WI38 (cell line): ENCODE measurements around the gene PLXND1.

Experiments
- H3K4me3 ChIP-seq: 2 replicates; pipeline ENCODE4 v1.5.1; 2011; ENCODE audit warnings: low read depth, mild to moderate bottlenecking, control low read depth, low read length
- CTCF ChIP-seq: IDR thresholded peaks from 2 replicates; pipeline ENCODE4 v1.5.1; 2012; ENCODE audit warnings: low read depth, mild to moderate bottlenecking, control low read depth, low read length

The PLXND1 gene

GRCh38 chr3:129627350-129628168 is 21.1 kb upstream of the PLXND1 start:
- TF ChIP-seq CTCF = peak; percentile 76
- peak overlapping the region; percentile 55 for H3K4me3 ChIP-seq

DNA sequence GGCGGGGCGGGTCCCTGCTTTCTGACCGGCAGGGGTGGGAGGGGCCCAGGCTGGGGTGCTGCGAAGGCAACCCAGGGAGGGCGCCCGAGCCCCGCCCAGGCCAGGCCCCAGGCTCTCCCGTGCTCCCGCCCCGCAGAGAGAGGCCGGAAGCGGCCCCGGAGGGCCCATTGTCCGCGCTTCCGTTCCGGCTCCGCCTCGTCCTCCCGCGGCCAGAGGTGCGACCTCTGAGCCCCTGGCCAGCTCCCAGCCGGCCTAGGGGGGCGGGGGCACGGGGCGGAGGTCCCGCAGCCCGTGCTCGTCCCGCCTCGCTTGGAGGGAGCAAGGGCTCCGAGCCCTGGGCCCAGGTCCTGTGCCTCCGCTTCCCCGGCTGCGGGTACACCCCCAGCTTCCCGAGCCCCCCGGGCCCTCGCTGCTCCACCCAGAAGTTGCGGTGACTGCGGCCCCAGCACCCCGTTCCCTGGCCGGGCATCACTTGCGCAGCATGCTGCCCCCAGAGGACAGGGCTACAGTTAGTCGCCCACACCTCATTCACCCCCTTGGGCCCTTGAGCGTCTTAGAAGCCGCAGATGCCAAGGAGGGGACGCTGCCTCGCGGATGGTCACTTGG is 20.4 kb upstream of the PLXND1 start:
- H3K4me3 ChIP-seq = peak overlapping the region; percentile 55
- TF ChIP-seq CTCF = no peak

DNA sequence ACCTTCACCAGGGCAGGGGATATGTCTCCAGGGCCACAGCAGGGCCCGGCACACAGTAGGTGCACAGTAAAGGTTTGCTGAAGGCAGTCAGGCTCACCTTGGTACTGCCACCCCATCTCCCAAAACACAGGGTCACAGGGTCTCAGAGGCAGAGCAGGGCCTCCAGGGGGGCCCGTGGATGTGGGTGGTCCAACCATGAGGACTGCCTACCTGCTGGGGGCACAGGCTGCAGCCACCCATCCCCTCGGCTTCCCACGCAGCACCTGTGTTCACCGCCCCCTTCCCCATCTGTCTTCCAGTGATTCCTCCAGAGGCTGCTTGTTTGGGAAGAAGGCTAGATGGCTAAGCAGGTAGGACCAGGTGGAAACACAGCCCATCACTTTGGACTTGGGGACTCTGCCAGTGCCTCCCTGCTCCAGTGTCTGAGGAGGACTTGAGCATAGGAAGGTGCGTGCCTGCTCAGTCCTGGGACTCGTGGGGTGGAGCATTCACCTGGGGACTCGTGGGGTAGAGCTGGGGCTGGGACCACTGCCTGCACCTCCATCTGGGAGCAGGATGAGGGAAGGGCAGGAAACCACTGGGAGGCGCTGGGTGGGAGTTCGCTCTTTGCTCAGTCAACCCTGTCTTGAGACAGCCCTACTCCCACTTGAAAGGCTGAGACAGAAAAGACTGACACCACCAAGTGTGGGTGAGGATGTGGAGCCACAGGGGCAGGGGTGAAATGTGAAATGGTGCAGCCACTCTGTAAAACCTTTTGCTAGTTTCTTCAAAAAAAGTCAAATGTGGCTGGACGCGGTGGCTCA is 18.8 kb upstream of the PLXND1 start:
- no peak overlapping the region for H3K4me3 ChIP-seq
- no peak for TF ChIP-seq CTCF

DNA sequence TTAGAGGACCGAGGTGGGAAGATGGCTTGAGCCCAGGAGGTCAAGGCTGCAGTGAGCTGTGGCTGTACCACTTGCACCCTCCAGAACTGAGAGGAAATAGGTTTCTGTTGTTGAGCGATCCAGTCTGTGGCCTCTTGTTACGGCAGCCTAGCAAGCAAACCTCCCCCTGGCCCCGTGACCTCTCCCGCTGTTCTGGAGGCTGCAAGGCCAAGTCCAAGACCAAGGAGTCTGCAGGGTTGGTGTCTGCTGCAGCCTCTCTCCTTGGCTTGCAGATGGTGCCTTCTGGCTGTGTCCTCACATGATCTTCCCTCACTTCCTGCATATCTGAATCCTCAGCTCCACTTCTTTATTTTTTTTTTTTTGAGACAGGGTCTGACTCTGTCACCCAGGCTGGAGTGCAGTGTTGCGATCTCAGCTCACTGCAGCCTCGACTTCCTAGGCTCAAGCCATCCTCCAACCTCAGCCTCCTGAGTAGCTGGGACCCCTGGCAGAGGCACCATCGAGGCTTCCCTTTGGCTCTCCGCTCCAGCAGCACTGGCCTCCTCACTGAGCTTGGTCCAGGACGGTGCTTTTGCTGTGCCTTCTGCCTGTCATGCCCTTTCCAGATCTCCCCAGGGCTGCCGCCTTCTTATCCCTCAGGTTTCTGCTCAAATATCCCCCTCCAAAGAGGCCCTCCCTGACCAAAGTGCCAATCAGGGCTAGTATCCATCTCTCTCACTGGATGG is 18.0 kb upstream of the PLXND1 start:
- TF ChIP-seq CTCF = no peak
- H3K4me3 ChIP-seq = no peak overlapping the region

GRCh38 chr3:129623447-129624118 is 17.1 kb upstream of the PLXND1 start:
- TF ChIP-seq CTCF = no peak
- H3K4me3 ChIP-seq = no peak overlapping the region

DNA sequence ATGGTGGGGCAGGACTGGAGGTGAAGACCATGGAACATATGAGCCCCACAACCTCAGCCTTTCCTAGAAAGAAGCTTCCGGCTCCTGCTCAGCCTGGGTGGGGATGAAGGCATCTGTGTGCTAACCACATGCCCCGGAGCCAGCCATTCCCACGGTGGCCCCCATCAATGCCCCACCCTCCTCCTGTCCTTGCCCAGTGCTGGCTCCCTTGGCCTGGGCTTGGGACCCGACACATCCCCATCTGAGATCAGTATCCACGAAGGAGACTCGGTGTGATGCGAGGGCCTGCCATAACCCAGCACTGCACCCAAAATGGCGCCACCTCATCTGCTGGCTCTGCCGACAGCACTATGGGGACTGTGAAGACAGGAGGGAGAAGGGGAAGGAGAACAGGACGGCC is 16.5 kb upstream of the PLXND1 start:
- H3K4me3 ChIP-seq = no peak overlapping the region
- no peak for TF ChIP-seq CTCF
